Panc1 (cell line): ENCODE results near the gene RNF19B.

Source experiments
- TF ChIP-seq, protein P1 (sequence below): fragments of 450-650 bp; IDR thresholded peaks from 2 replicates; pipeline ENCODE4 v1.5.1; 2017; ENCODE audit warnings: mild to moderate bottlenecking
- TF ChIP-seq, protein P2 (sequence below), 2 experiments: IDR thresholded peaks; 2 replicates each; pipeline ENCODE4 v1.6.1; 2011 to 2012; ENCODE audit warnings: low read depth in 2 of 2, control low read depth in 1 of 2, low read length in 1 of 2, mild to moderate bottlenecking in 1 of 2, moderate library complexity in 1 of 2; ENCODE audit not compliant: insufficient read depth in 1 of 2

DNA sequence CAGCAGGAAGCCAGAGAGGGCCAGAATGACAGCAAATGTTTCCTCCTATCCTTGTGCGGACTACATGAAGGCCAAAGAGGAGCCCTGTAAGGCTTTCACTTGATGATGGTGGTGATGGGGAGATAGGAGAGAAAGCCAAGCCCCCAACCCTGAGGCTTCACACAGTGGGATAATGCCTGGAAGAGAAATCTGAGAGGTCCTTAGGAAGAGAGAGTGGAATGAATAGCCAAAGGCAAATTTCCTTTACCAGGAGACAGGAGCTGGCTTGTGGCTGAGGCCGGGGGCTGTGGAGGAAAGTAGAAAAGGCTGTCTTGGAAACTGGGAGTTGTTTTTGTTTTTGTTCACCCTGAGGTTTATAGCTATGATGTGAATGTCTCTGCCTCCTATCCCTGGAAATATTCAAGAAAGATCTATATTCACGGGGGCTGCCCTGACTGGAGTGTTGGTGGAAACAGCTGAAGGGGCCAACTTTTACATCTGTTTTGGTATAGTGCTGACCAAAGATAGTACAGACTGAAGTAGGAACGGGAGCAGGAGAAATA, 13.0 kb upstream of the RNF19B start:
- TF ChIP-seq, protein P1, sequence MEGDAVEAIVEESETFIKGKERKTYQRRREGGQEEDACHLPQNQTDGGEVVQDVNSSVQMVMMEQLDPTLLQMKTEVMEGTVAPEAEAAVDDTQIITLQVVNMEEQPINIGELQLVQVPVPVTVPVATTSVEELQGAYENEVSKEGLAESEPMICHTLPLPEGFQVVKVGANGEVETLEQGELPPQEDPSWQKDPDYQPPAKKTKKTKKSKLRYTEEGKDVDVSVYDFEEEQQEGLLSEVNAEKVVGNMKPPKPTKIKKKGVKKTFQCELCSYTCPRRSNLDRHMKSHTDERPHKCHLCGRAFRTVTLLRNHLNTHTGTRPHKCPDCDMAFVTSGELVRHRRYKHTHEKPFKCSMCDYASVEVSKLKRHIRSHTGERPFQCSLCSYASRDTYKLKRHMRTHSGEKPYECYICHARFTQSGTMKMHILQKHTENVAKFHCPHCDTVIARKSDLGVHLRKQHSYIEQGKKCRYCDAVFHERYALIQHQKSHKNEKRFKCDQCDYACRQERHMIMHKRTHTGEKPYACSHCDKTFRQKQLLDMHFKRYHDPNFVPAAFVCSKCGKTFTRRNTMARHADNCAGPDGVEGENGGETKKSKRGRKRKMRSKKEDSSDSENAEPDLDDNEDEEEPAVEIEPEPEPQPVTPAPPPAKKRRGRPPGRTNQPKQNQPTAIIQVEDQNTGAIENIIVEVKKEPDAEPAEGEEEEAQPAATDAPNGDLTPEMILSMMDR = no peak
- TF ChIP-seq, protein P2, sequence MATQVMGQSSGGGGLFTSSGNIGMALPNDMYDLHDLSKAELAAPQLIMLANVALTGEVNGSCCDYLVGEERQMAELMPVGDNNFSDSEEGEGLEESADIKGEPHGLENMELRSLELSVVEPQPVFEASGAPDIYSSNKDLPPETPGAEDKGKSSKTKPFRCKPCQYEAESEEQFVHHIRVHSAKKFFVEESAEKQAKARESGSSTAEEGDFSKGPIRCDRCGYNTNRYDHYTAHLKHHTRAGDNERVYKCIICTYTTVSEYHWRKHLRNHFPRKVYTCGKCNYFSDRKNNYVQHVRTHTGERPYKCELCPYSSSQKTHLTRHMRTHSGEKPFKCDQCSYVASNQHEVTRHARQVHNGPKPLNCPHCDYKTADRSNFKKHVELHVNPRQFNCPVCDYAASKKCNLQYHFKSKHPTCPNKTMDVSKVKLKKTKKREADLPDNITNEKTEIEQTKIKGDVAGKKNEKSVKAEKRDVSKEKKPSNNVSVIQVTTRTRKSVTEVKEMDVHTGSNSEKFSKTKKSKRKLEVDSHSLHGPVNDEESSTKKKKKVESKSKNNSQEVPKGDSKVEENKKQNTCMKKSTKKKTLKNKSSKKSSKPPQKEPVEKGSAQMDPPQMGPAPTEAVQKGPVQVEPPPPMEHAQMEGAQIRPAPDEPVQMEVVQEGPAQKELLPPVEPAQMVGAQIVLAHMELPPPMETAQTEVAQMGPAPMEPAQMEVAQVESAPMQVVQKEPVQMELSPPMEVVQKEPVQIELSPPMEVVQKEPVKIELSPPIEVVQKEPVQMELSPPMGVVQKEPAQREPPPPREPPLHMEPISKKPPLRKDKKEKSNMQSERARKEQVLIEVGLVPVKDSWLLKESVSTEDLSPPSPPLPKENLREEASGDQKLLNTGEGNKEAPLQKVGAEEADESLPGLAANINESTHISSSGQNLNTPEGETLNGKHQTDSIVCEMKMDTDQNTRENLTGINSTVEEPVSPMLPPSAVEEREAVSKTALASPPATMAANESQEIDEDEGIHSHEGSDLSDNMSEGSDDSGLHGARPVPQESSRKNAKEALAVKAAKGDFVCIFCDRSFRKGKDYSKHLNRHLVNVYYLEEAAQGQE (IDR thresholded peaks at IDR 0.05; ENCODE audit: insufficient read depth in 1 of 2, low read depth in 2 of 2, low read length in 1 of 2) = no peak
